ENCODE results near the gene KRTAP9-1. TPM values are rescaled to one million over a fixed set of nuclear protein-coding genes. Genes with fewer than 3 reads are reported as not detected.
"Not testable (repeated sequence)": the region's sequence is repeated elsewhere in the genome, so short reads cannot be mapped to it uniquely, and the experiment has no call there.

Gene KRTAP9-1
- total RNA-seq, result not detected

GRCh38 chr17:41189837-41190318 is at the start of gene KRTAP9-1:
TSS of gene KRTAP9-1 (plus strand) at chr17:41189887. CDS start at chr17:41189887, 0 bp downstream.
- CTCF ChIA-PET, result interaction anchor here (0.6 kb wide), 1 partner anchor 78 kb away, joined by 3 read pairs; no protein-coding TSS in a partner anchor

DNA sequence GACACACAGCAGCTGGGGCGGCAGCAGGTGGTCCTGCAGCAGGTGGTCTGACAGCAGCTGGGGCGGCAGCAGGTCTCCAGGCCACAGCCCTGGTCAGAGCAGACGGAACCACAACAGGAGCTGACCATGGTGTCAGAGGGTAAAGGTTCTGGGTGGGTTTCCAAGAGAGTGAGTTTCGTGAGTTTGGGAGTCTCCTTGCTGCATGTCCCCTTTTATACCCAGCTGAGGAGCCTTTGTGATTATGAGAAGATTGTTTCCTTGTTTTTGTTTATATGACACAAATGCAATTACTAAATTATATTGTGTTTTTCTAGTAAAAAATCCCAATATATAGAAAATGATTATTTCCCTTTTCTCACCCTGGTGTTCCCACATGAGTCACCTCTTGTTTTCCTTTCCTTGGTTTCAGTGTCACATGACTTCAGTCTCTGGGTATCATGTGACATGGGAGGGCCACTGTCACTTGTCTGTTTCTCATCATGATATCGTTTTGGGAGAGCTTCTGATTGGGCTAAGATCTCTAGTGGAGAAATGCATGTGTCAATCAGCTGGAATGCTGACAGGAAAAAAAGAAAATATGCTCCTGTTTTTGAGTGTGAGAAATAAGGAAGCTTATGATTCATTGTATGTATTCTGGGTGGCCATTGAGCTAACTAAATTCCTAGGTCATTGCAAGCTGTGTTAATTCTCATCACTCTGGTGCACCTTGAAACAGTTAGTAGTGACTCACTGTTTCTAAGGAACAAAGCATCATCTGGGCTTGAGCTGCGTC is 49.1 kb upstream of the KRTAP9-1 start, which contains the start of gene KRTAP4-6:
TSS of gene KRTAP4-6 (minus strand) at position 185 of the 772 bp plus-strand sequence. CDS start at position 128, 57 bp downstream.
- peaks cover 22% of the 10 kb centered on the region for H3K9me3 Mint-ChIP-seq
- no peak within 1 kb of the TSS for H3K4me3 Mint-ChIP-seq
- no peak within 1 kb of the TSS for H3K27ac Mint-ChIP-seq
- CTCF ChIA-PET, result interaction anchor here (1.0 kb wide), 1 partner anchor 11 kb away, joined by 3 read pairs; no protein-coding TSS in a partner anchor
- H3K36me3 Mint-ChIP-seq (ENCODE audit: low read depth), result peaks cover 2% of the 10 kb centered on the region
- peaks cover 3% of the 10 kb centered on the region for H3K27me3 Mint-ChIP-seq
- no peaks in the 10 kb centered on the region for H3K4me1 Mint-ChIP-seq
- no peak for DNase-seq
- POLR2A ChIA-PET, result no interaction called here

More at GRCh38 chr17:41189837-41190318, at the start of gene KRTAP9-1:
- POLR2A ChIA-PET; H3K9me3 Mint-ChIP-seq; H3K4me3 Mint-ChIP-seq; DNase-seq; H3K27ac Mint-ChIP-seq; H3K27me3 Mint-ChIP-seq; H3K4me1 Mint-ChIP-seq; H3K36me3 Mint-ChIP-seq (ENCODE audit: low read depth): not testable (repeated sequence)

DNA sequence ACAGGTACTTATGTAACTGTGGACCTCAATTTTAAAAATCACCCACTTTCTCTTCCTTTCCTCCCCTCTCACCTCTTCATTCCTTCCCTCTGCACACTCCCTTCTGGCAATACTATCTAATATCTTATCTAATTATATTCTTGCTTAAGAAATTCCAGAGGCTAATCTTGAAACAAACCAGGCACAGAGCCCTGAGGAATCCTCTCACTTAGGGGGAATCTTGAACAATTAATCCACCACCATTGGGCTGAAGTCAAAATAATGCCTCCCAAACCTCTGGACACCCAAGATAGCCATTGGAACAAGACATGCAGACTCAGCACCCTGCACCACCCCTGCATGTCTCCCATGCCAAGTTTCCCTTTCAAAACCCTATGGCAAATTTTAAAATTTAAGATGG is 48.3 kb upstream of the KRTAP9-1 start:
- peaks cover 22% of the 10 kb centered on the region for H3K9me3 Mint-ChIP-seq
- ChIA-PET POLR2A (no interaction called here), CTCF (interaction anchor here (1.0 kb wide), 1 partner anchor 12 kb away, joined by 3 read pairs; no protein-coding TSS in a partner anchor)
- DNase-seq, result no peak
- no peaks in the 10 kb centered on the region for H3K4me1 Mint-ChIP-seq
- H3K27ac Mint-ChIP-seq, result no peak overlapping the region
- H3K36me3 Mint-ChIP-seq (ENCODE audit: low read depth), result peaks cover 2% of the 10 kb centered on the region
- H3K4me3 Mint-ChIP-seq, result no peak overlapping the region
- peaks cover 3% of the 10 kb centered on the region for H3K27me3 Mint-ChIP-seq

GRCh38 chr17:41144846-41145245 is 44.8 kb upstream of the KRTAP9-1 start:
- Mint-ChIP-seq H3K9me3 (peaks cover 13% of the 10 kb centered on the region), H3K36me3 (ENCODE audit: low read depth) (no peaks in the 10 kb centered on the region), H3K4me3 (no peak overlapping the region), H3K27me3 (no peaks in the 10 kb centered on the region), H3K27ac (no peak overlapping the region), H3K4me1 (no peaks in the 10 kb centered on the region)
- ChIA-PET CTCF (no interaction called here), POLR2A (no interaction called here)
- DNase-seq, result no peak

DNA sequence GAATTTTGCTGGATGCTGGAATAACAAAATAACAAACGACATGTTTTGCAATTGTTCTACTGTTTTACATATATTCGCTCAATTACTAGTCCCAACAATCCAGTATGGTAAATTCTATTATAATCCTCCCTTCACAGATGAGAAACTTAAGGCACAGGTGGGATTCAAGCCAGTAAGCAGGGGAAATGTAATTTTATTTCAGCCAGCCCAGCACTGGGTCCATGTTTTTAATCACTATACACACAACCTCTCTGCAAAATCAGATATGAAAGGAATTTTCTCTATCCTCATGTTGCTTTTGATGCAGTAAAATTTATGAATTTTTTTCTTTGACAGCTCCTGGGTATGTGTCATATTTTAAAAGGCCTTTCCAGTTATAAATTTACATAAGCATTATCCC is 44.4 kb upstream of the KRTAP9-1 start:
- DNase-seq, result no peak
- Mint-ChIP-seq H3K27ac (no peak overlapping the region), H3K27me3 (no peaks in the 10 kb centered on the region), H3K4me1 (no peaks in the 10 kb centered on the region), H3K9me3 (peaks cover 13% of the 10 kb centered on the region), H3K4me3 (no peak overlapping the region), H3K36me3 (ENCODE audit: low read depth) (no peaks in the 10 kb centered on the region)
- CTCF ChIA-PET, result no interaction called here
- POLR2A ChIA-PET, result no interaction called here

DNA sequence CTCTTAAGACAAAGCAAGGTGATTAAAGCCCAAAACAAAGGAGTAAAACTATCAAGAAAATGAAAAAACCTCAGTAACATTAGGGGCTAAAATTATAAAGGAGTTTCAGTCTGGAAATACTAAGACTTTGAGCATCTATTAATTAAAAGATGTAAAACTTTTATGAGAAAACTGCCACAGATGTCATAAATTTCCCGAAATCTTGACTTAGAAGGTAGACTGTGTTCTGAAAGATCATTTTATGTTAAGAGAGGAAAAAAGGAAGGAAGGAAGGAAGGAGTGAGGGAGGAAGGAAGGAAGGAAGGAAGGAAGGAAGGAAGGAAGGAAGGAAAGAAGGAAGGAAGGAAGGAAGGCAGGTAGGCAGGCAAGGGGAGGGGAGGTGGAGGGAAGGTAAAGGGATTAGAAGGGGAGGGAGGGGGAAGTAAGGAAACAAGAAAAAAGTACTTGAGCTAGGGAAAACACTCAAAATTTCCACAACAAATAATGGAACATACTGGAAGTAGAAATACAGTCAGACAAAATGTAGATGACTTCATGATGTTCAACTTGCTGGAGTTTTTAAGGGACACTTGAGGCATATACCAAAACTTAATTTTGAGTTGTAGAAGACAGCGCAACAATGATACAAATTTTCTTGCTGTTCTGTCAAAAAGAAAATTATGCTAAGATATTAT is 42.0 kb upstream of the KRTAP9-1 start:
- Mint-ChIP-seq H3K27me3 (no peaks in the 10 kb centered on the region), H3K9me3 (peaks cover 9% of the 10 kb centered on the region), H3K4me1 (no peaks in the 10 kb centered on the region), H3K36me3 (ENCODE audit: low read depth) (no peaks in the 10 kb centered on the region), H3K27ac (no peak overlapping the region), H3K4me3 (no peak overlapping the region)
- DNase-seq, result no peak
- POLR2A ChIA-PET, result no interaction called here
- CTCF ChIA-PET, result no interaction called here

DNA sequence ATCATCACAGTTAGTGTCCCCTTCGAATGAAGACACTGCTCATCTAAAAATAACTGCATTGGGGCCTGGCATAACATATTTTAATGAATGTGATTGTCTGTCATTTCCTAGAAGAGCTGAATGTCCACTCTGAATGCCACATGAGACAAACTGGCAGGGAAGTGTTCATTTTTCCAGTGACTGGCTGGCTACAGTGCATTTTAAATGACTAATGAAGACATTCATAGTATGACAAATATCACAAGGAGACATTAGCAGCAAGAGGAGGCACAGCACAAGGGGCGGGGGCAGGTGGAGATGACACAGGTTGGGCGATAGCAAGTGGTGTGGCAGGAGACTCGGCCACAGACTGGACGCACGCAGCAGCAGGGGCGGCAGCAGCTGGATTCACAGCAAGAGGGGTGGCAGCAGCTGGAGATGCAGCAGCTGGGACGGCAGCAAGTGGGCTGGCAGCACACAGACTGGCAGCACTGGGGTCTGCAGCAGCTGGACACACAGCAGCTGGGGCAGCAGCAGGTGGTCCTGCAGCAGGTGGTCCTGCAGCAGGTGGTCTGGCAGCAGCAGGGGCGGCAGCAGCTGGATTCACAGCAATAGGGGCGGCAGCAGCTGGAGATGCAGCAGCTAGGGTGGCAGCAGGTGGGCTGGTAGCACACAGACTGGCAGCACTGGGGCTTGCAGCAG is 40.6 kb upstream of the KRTAP9-1 start:
- DNase-seq; H3K9me3 Mint-ChIP-seq; POLR2A ChIA-PET; H3K36me3 Mint-ChIP-seq (ENCODE audit: low read depth); H3K4me3 Mint-ChIP-seq; H3K27me3 Mint-ChIP-seq; H3K4me1 Mint-ChIP-seq; H3K27ac Mint-ChIP-seq: not testable (repeated sequence)
- CTCF ChIA-PET, result interaction anchor here (1.3 kb wide), 1 partner anchor 11 kb away, joined by 3 read pairs; no protein-coding TSS in a partner anchor

- no peaks in the 10 kb centered on the region for H3K4me1 Mint-ChIP-seq
- CTCF ChIA-PET, result interaction anchor here (1.3 kb wide), 1 partner anchor 10 kb away, joined by 3 read pairs; no protein-coding TSS in a partner anchor
- no peak for DNase-seq
- POLR2A ChIA-PET, result no interaction called here
- no peak within 1 kb of the TSS for H3K4me3 Mint-ChIP-seq
- H3K9me3 Mint-ChIP-seq, result no peaks in the 10 kb centered on the region
- H3K27ac Mint-ChIP-seq, result no peak within 1 kb of the TSS
- H3K27me3 Mint-ChIP-seq, result peaks cover 7% of the 10 kb centered on the region
- no peaks in the 10 kb centered on the region for H3K36me3 Mint-ChIP-seq (ENCODE audit: low read depth)
These were observed 40.1 kb upstream of the KRTAP9-1 start, which contains the start of gene KRTAP4-5 for GRCh38 chr17:41149652-41149985. TSS of gene KRTAP4-5 (minus strand) at chr17:41149825. CDS start at chr17:41149767, 58 bp downstream.

DNA sequence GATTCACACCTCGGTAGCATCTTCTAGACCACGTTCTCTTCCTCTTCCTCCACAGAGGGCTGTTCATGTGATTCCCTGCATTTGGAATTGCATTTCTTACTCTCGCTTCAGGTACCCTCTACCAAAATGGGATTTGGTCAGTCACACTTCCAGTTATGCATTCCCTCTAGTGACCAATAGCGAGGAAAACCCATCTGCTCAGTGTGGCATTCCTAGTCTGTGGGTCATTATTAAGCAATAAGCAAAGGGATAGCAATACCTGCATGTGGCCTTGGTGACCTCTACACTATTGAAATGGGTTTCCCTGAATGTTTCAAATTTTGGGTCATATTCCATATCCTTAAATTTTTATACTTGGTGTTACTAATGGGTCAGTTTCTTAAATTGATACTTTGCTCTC is 39.7 kb upstream of the KRTAP9-1 start:
- no peak overlapping the region for H3K4me3 Mint-ChIP-seq
- H3K4me1 Mint-ChIP-seq, result no peaks in the 10 kb centered on the region
- ChIA-PET POLR2A (no interaction called here), CTCF (interaction anchor here (1.3 kb wide), 1 partner anchor 10 kb away, joined by 3 read pairs; no protein-coding TSS in a partner anchor)
- H3K36me3 Mint-ChIP-seq (ENCODE audit: low read depth), result no peaks in the 10 kb centered on the region
- no peaks in the 10 kb centered on the region for H3K9me3 Mint-ChIP-seq
- H3K27me3 Mint-ChIP-seq, result peaks cover 7% of the 10 kb centered on the region
- DNase-seq, result no peak
- no peak overlapping the region for H3K27ac Mint-ChIP-seq

DNA sequence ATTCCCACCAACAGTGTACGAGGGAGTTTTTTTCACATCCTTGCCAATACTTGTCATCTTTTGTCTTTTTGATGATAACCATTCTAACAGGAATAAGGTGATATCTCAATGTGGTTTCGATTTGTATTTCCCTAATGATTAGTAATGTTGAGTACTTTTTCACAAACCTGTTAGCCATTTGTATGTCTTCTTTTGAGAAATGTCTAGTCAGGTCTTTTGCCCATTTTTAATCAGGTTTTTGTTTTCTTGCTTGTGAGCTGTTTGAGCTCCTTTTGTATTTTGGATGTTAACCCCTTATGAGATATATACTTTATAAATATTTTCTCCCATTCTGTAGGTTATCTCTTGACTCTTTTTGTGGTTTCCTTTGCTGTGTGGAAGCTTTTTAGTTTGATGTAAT is 38.2 kb upstream of the KRTAP9-1 start:
- Mint-ChIP-seq H3K36me3 (ENCODE audit: low read depth) (no peaks in the 10 kb centered on the region), H3K4me1 (no peaks in the 10 kb centered on the region), H3K27ac (no peak overlapping the region), H3K9me3 (no peaks in the 10 kb centered on the region), H3K4me3 (no peak overlapping the region), H3K27me3 (peaks cover 11% of the 10 kb centered on the region)
- ChIA-PET POLR2A (no interaction called here), CTCF (no interaction called here)
- DNase-seq, result no peak

- Mint-ChIP-seq H3K27ac (no peak overlapping the region), H3K27me3 (peaks cover 14% of the 10 kb centered on the region), H3K4me1 (no peaks in the 10 kb centered on the region), H3K9me3 (no peaks in the 10 kb centered on the region), H3K4me3 (no peak overlapping the region), H3K36me3 (ENCODE audit: low read depth) (no peaks in the 10 kb centered on the region)
- CTCF ChIA-PET, result no interaction called here
- DNase-seq, result no peak
- POLR2A ChIA-PET, result no interaction called here
These were observed 35.8 kb upstream of the KRTAP9-1 start for GRCh38 chr17:41153856-41154255.

- H3K36me3 Mint-ChIP-seq (ENCODE audit: low read depth); H3K9me3 Mint-ChIP-seq; POLR2A ChIA-PET; H3K4me3 Mint-ChIP-seq; H3K27me3 Mint-ChIP-seq; DNase-seq; H3K4me1 Mint-ChIP-seq; H3K27ac Mint-ChIP-seq: not testable (repeated sequence)
- CTCF ChIA-PET, result interaction anchor here (1.4 kb wide), 1 partner anchor 11 kb away, joined by 3 read pairs; the partner anchor contains the start of gene KRTAP4-5
These were observed 29.5 kb upstream of the KRTAP9-1 start for GRCh38 chr17:41160190-41160589.

- POLR2A ChIA-PET, result no interaction called here
- no peaks in the 10 kb centered on the region for H3K36me3 Mint-ChIP-seq (ENCODE audit: low read depth)
- CTCF ChIA-PET, result no interaction called here
- no peak within 1 kb of the TSS for H3K4me3 Mint-ChIP-seq
- DNase-seq, result no peak
- H3K27me3 Mint-ChIP-seq, result peaks cover 5% of the 10 kb centered on the region
- no peaks in the 10 kb centered on the region for H3K9me3 Mint-ChIP-seq
- H3K4me1 Mint-ChIP-seq, result no peaks in the 10 kb centered on the region
- no peak within 1 kb of the TSS for H3K27ac Mint-ChIP-seq
These were observed 29.0 kb upstream of the KRTAP9-1 start, which contains the start of gene KRTAP4-4 for GRCh38 chr17:41160648-41161047. TSS of gene KRTAP4-4 (minus strand) at chr17:41160748. CDS start at chr17:41160691, 57 bp downstream.
